AG04450 (cell line): Measurements from ENCODE around the gene ZNF844. TPM values are rescaled to one million over a fixed set of nuclear protein-coding genes. Genes with fewer than 3 reads are reported as not detected.

Experiments used
- CTCF ChIA-PET: fragments of 300-600, 350-600 bp; formaldehyde crosslinking; extraction: SDS; loops from one replicate; lab custom pipeline; 2022; ENCODE audit warnings: antibody characterized with exemption, inconsistent platforms; lab: Charles Lee
- POLR2A ChIA-PET: fragments of 350-600 bp; formaldehyde crosslinking; extraction: SDS; loops from one replicate; lab custom pipeline; 2021; ENCODE audit warnings: antibody characterized with exemption, inconsistent platforms; lab: Yijun Ruan, JAX
- DNase-seq: peaks from one replicate; pipeline ENCODE4 v3.0.0-alpha.2; 2011; ENCODE audit warnings: low read depth, low spot score
- H3K27ac ChIP-seq: one replicate; pipeline ENCODE4 v1.5.1; 2012; ENCODE audit warnings: low read depth, low read length, control low read depth
- H3K27me3 ChIP-seq: one replicate; pipeline ENCODE4 v1.6.0; 2012; ENCODE audit warnings: low read length; ENCODE audit not compliant: control insufficient read depth, insufficient read depth
- H3K4me3 ChIP-seq: 2 replicates; pipeline ENCODE4 v1.5.1; 2011; ENCODE audit warnings: mild to moderate bottlenecking, low read depth, low read length, control low read depth
- H3K9me3 ChIP-seq: 2 replicates; pipeline ENCODE4 v1.5.1; 2012; ENCODE audit warnings: low read length; ENCODE audit not compliant: control insufficient read depth, insufficient read depth
- polyA minus RNA-seq: library from RNA; depleted of rRNA, polyadenylated mRNA; stranded (reverse); fragments of >200 nt; gene quantifications from 2 replicates; pipeline ENCODE4 v1.2.3, GENCODE V29; 2011; rRNA and poly(A)+ RNA removed
- polyA plus RNA-seq: library from polyadenylated mRNA; depleted of rRNA; stranded (reverse); fragments of >200 nt; gene quantifications from 2 replicates; pipeline ENCODE4 v1.2.3, GENCODE V29; 2011; rRNA removed
- TF ChIP-seq, protein P1 (sequence below): IDR thresholded peaks from 2 replicates; pipeline ENCODE4 v1.5.1; 2011; ENCODE audit warnings: low read depth, low read length, control low read depth, inconsistent platforms

Gene ZNF844
- polyA plus RNA-seq = 4.5 and 6.9 TPM in 2 replicates
- 7.0 and 10.1 TPM in 2 replicates for polyA minus RNA-seq

GRCh38 chr19:12064590-12065538 is at the start of gene ZNF844:
TSS of gene ZNF844 (plus strand) at chr19:12064731. CDS start at chr19:12064874, 143 bp downstream.
- TF ChIP-seq, protein P1, sequence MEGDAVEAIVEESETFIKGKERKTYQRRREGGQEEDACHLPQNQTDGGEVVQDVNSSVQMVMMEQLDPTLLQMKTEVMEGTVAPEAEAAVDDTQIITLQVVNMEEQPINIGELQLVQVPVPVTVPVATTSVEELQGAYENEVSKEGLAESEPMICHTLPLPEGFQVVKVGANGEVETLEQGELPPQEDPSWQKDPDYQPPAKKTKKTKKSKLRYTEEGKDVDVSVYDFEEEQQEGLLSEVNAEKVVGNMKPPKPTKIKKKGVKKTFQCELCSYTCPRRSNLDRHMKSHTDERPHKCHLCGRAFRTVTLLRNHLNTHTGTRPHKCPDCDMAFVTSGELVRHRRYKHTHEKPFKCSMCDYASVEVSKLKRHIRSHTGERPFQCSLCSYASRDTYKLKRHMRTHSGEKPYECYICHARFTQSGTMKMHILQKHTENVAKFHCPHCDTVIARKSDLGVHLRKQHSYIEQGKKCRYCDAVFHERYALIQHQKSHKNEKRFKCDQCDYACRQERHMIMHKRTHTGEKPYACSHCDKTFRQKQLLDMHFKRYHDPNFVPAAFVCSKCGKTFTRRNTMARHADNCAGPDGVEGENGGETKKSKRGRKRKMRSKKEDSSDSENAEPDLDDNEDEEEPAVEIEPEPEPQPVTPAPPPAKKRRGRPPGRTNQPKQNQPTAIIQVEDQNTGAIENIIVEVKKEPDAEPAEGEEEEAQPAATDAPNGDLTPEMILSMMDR = no peak
- peak within 1 kb of the TSS; percentile 97 for H3K4me3 ChIP-seq
- H3K27me3 ChIP-seq = no peaks in the 10 kb centered on the region
- peak; percentile 57 for DNase-seq
- ChIA-PET CTCF (interaction anchor here (0.6 to 1.8 kb wide), 3 partner anchors 26 to 567 kb away, joined by 4 to 7 read pairs (median 4); no protein-coding TSS in a partner anchor), POLR2A (interaction anchor here (0.6 to 1.1 kb wide), 6 partner anchors 9 to 418 kb away, joined by 3 to 6 read pairs (median 4); partner anchors contain the start of genes ZNF20, ZNF433, ZNF442 and ZNF878)
- H3K9me3 ChIP-seq = peaks cover 49% of the 10 kb centered on the region
- H3K27ac ChIP-seq = peak within 1 kb of the TSS; percentile 77

DNA sequence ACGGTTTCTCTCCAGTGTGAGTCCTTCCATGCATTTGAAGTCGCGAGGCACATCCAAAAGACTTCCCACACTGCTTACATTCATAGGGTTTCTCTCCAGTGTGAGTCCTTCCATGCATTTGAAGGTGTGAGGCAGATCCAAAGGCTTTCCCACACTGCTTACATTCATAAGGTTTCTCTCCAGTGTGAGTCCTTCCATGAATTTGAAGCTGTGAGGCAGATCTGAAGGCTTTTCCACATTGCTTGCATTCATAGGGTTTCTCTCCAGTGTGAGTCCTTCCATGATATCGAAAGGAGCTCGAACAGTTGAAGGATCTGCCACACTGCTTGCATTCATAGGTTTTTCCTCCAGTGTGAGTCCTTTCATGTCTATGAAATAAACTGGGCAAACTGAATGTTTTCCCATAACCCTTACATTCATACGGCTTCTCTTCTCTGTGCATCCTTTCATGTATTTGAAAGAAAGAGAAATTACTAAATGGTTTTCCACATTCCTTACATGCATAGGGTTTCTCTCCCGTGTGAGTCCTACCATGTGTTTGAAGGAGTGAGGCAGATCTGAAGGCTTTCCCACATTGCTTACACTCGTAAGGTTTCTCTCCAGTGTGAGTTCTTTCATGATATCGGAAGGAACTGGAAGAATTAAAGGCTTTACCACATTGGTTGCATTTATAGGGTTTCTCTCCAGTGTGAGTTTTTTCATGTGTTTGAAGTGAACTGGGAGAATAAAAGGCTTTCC is 49.3 kb upstream of the ZNF844 start:
- TF ChIP-seq, protein P1 = no peak
- CTCF ChIA-PET = no interaction called here
- Histone ChIP-seq H3K9me3 (peaks cover 74% of the 10 kb centered on the region), H3K4me3 (no peak overlapping the region), H3K27me3 (no peaks in the 10 kb centered on the region), H3K27ac (no peak overlapping the region)
- POLR2A ChIA-PET = no interaction called here
- DNase-seq = no peak

DNA sequence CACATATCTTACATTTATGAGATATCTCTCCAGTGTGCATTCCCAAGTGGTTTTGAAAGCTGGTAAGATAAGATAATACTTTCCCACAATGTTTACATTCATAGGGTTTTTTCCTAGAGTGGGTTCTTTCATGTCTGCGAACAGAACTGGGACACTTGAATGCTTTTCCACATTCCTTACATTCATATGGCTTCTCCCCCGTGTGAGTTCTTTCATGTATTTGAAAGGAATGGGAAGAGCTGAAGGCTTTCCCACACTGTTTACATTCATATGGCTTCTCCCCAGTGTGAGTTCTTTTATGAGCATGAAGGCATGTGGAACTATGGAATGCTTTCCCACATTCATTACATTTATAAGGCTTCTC is 48.8 kb upstream of the ZNF844 start:
- ChIA-PET CTCF (no interaction called here), POLR2A (no interaction called here)
- TF ChIP-seq, protein P1 = no peak
- Histone ChIP-seq H3K4me3 (no peak overlapping the region), H3K9me3 (peaks cover 76% of the 10 kb centered on the region), H3K27ac (no peak overlapping the region), H3K27me3 (no peaks in the 10 kb centered on the region)
- DNase-seq = no peak

- TF ChIP-seq, protein P1 = no peak
- Histone ChIP-seq H3K4me3 (peak overlapping the region; percentile 89), H3K27me3 (no peaks in the 10 kb centered on the region), H3K27ac (no peak overlapping the region), H3K9me3 (peaks cover 18% of the 10 kb centered on the region)
- POLR2A ChIA-PET = interaction anchor here (1.3 kb wide), 1 partner anchor 46 kb away, joined by 4 read pairs; no protein-coding TSS in a partner anchor
- DNase-seq = no peak
- CTCF ChIA-PET = interaction anchor here (0.9 to 2.0 kb wide), 3 partner anchors 25 to 111 kb away, joined by 4 to 7 read pairs (median 6); no protein-coding TSS in a partner anchor
These were observed 30.3 kb upstream of the ZNF844 start for GRCh38 chr19:12034198-12034597.
